ENCODE measurements around the gene REG3A. TPM values are rescaled to one million over a fixed set of nuclear protein-coding genes. Genes with fewer than 3 reads are reported as not detected.

REG3A gene
- total RNA-seq, 1 donor from 2014 or later, result not detected

DNA sequence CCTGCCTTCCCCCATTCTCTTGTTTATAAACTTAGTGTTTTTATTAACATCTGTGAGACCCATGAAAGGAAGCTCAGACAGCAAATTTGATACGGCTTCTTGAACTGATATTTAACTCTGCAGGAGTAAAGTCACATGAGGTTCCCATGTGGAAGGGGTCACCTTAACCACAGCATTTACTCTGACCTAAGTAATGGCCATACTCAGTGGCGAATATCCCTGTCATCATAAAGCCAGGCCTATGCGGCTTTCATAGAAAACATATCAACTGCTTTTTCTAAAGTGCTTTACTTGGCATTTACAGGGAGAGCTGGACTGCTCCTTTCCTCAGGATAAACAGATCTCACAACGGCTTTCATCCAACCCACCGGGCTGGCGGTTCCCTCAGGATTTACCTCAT is 30.3 kb downstream of the REG3A start:
- TF ChIP-seq CTCF (IDR thresholded peaks at IDR 0.05; ENCODE audit: insufficient read depth, low read length, poor library complexity, severe bottlenecking), result no peak
- Histone ChIP-seq H3K36me3 (ENCODE audit: control insufficient read depth, insufficient read depth, low read length) (no peaks in the 10 kb centered on the region), H3K27me3 (ENCODE audit: control insufficient read depth, insufficient read depth, low read length) (no peaks in the 10 kb centered on the region), H3K4me3 (ENCODE audit: low read depth, low read length) (no peak overlapping the region)
- no peak for DNase-seq (ENCODE audit: low read depth)

DNA sequence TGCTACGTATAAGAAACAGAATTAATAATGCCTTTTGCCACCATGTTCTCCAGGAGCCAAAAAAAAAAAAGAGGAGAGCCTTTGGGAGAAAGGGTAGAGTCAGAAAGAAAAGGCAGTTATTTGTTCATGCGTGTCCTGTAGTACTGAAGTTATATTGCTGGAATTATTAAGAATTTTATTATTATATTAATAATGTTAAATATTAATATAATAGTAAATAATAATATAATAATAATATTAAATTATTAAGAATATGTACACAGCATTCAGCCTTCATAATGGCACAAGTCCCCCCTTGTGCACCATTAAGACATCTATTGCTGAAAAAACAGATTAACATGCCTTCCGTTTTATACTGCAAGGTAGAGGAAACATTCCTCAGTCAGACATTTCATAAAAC is 31.1 kb downstream of the REG3A start:
- Histone ChIP-seq H3K4me3 (ENCODE audit: low read depth, low read length) (no peak overlapping the region), H3K36me3 (ENCODE audit: control insufficient read depth, insufficient read depth, low read length) (no peaks in the 10 kb centered on the region), H3K27me3 (ENCODE audit: control insufficient read depth, insufficient read depth, low read length) (no peaks in the 10 kb centered on the region)
- DNase-seq (ENCODE audit: low read depth), result no peak
- TF ChIP-seq CTCF (IDR thresholded peaks at IDR 0.05; ENCODE audit: insufficient read depth, low read length, poor library complexity, severe bottlenecking), result no peak

DNA sequence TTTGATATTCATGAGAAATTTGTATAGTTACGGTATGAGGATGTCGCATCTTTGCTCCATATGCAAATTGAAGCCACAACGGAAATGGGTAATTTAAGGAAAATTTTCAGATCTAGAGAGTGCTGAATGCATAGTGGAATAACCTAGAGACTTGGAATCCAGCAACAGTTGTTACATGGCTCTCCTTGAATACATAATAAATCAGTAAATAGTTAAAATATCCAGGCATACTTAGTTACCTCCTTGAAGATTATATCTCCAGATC is 33.9 kb downstream of the REG3A start:
- Histone ChIP-seq H3K36me3 (ENCODE audit: control insufficient read depth, insufficient read depth, low read length) (no peaks in the 10 kb centered on the region), H3K4me3 (ENCODE audit: low read depth, low read length) (no peak overlapping the region), H3K27me3 (ENCODE audit: control insufficient read depth, insufficient read depth, low read length) (no peaks in the 10 kb centered on the region)
- DNase-seq (ENCODE audit: low read depth), result no peak
- no peak for TF ChIP-seq CTCF (IDR thresholded peaks at IDR 0.05; ENCODE audit: insufficient read depth, low read length, poor library complexity, severe bottlenecking)

DNA sequence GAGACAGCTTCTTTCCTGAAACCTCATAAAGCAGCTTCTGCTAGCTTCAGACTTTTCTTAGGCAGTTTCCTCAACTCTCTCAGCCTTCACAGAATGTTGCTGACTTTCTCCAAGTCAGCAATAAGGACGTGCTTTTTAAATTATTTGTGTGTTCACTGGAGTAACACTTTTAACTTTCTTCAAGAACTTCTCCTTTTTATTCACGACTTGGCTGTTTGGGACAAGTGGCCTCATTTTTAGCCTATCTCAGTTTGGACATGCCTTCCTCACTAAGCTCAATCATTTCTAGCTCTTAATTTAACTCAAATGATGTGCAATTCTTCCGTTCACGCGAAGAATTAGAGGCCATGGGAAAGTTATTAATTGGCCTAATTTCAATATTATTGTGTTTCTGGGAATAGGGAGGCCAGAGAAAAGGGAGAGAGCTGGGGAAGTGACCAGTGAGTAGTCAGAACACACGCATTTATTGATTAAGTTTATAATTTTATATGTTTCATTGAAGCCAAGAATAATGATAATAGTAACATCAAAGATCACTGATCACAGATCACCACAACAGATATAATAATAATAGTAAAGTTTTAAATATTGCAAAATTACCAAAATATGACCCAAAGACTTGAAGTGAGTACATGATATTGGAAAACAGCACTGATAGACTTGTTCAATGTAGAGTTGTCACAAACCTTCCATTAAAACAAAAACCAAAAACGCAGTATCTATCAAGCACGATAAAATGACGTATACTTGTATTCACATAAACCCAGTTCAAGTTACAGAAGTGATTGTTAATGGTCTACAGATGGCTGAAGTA is 34.4 kb downstream of the REG3A start:
- H3K36me3 ChIP-seq (ENCODE audit: control insufficient read depth, insufficient read depth, low read length), result no peaks in the 10 kb centered on the region
- TF ChIP-seq CTCF (IDR thresholded peaks at IDR 0.05; ENCODE audit: insufficient read depth, low read length, poor library complexity, severe bottlenecking), result no peak
- H3K27me3 ChIP-seq (ENCODE audit: control insufficient read depth, insufficient read depth, low read length), result no peaks in the 10 kb centered on the region
- no peak overlapping the region for H3K4me3 ChIP-seq (ENCODE audit: low read depth, low read length)
- DNase-seq (ENCODE audit: low read depth), result no peak

DNA sequence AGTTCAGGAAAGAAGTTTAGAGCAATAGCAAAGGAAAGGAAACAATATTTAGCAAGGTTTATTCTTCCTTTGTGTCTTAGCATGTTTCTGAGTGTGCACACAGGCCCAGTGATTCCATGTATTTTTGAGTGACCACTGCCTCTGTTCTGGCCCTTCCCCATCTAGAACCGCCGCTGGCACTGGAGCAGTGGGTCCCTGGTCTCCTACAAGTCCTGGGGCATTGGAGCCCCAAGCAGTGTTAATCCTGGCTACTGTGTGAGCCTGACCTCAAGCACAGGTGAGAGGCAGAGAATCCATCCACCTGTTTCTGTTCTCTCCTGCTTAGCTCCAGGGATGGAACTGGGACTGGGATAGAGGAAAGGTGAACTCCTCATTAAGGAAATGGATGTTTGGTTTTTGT is 36.9 kb downstream of the REG3A start:
- H3K36me3 ChIP-seq (ENCODE audit: control insufficient read depth, insufficient read depth, low read length), result no peaks in the 10 kb centered on the region
- no peak for TF ChIP-seq CTCF (IDR thresholded peaks at IDR 0.05; ENCODE audit: insufficient read depth, low read length, poor library complexity, severe bottlenecking)
- no peaks in the 10 kb centered on the region for H3K27me3 ChIP-seq (ENCODE audit: control insufficient read depth, insufficient read depth, low read length)
- no peak overlapping the region for H3K4me3 ChIP-seq (ENCODE audit: low read depth, low read length)
- DNase-seq (ENCODE audit: low read depth), result no peak

DNA sequence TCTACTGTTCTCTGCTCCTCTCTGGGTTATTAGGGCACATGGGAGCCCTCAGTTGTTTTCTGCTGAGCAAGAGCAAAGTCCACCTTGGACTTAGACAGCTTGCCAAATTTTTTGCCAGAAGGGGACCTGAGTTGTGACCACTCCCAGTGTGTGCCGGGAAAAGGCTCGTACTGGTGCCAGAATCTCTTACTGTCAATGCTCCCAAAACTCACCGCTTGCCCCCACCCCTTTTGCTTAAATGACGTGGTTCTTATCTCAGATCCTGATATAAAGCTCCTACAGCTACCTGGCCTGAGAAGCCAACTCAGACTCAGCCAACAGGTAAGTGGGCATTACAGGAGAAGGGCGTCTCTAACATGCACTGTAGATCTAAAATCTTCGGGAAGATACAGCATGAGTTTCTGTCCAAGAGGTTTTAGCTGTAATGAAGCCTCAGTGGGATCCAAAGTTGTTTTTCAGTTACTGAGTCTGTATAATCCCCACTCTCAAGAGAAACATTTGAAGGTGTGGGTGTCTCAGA is 39.3 kb downstream of the REG3A start, which contains the start of gene REG1A:
TSS of gene REG1A (plus strand) at position 295 of the 520 bp plus-strand sequence. CDS start 374 bp downstream, outside the sequence.
- TF ChIP-seq CTCF (IDR thresholded peaks at IDR 0.05; ENCODE audit: insufficient read depth, low read length, poor library complexity, severe bottlenecking), result no peak
- DNase-seq (ENCODE audit: low read depth), result no peak

More for the DNA sequence above, 39.3 kb downstream of the REG3A start, which contains the start of gene REG1A:
- no peaks in the 10 kb centered on the region for H3K27me3 ChIP-seq (ENCODE audit: control insufficient read depth, insufficient read depth, low read length)
- no peaks in the 10 kb centered on the region for H3K36me3 ChIP-seq (ENCODE audit: control insufficient read depth, insufficient read depth, low read length)
- no peak within 1 kb of the TSS for H3K4me3 ChIP-seq (ENCODE audit: low read depth, low read length)
